ENCODE data around the gene UGT1A6.
"Not testable (repeated sequence)": the region's sequence is repeated elsewhere in the genome, so short reads cannot be mapped to it uniquely, and the experiment has no call there.

Gene UGT1A6

GRCh38 chr2:233728723-233729301 is 36.1 kb downstream of the UGT1A6 start, which contains the start of gene UGT1A3:
TSS of gene UGT1A3 (plus strand) at chr2:233729042. CDS start at chr2:233729127, 85 bp downstream.
- DNase-seq (ENCODE audit: low read depth) = no peak

DNA sequence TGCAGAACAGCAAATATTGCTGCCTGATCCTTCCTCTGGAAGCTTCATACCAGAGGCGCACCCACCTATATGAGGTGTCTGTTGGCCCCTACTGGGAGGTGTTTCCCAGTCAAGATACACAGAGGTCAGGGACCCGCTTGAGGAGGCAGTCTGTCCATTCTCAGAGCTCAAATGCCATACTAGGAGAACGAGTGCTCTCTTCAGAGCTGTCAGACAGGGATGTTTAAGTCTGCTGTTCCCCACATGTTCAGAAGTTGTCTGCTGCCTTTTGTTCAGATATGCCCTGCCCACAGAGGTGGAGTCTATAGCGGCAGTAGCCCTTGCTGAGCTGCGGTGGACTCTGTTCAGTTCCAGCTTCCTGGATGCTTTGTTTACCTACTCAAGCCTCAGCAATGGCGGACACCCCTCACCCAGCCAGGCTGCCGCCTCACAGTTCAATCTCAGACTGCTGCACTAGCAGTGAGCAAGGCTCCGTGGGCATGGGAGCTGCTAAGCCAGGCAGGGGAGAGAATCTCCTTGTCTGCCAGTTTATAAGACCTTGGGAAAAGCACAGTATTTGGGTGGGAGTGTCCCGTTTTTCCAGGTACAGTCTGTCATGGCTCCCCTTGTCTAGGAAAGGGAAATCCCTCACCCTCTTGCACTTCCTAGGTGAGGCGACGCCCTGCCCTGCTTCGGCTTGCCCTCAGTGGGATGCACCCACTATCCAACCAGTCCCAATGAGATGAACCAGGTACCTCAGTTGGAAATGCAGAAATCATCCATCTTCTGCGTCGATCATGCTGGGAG is 44.4 kb downstream of the UGT1A6 start:
- not testable (repeated sequence) for DNase-seq (ENCODE audit: low read depth)

DNA sequence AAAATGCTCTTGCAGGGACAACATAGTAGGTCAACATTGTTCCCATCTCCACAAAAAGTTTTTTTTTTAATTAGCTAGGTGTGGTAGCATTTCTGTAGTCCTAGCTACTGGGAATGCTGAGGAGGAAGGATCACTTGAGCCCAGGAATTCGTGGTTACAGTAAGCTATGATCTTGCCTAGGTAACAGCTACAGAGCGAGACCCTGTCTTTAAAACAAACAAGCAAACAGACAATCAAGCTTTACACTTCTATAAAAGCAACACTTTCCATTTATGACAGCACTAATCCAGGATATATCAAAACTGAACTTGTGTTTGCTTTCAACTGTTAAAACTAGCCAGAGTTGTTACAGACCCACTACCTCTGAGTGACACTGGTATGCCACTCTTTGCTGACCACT is 48.2 kb downstream of the UGT1A6 start:
- DNase-seq (ENCODE audit: low read depth) = no peak

DNA sequence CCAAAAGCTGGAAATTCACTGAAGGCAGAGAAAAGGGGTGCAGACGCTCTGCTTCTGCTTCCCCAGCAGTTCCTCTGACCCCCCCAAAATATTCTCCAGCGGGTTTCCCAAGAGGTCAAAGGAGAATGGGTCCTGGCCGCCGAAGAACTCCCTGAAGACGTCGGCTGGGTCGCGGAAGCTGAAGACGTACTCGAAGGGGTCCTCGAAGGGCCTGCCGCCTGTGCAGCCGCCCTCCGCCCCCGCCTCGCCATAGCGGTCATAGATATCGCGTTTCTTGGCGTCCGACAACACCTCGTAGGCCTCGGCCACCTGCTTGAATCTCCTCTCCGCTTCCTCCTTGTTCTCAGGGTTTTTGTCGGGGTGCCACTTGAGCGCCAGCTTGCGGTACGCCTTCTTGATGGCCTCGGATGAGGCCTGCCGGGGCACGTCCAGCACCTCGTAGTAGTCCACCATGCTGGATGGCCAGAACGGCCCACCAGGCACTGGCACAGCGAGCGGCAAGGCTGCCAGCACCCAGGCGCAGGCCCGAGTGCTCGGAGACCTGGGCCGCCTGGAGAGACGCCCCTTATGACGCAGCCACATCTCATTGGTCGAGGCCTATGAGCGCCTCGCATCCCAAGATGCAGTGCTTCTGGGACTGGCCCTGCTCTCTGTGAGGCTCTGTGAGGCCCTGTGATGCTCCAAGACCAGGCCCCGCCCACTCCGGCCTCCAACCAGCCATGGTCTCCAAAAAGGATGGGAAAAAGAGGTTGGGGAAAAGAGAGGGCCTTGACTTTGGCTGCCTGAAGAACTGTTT is 51.0 kb downstream of the UGT1A6 start:
- no peak for DNase-seq (ENCODE audit: low read depth)

DNA sequence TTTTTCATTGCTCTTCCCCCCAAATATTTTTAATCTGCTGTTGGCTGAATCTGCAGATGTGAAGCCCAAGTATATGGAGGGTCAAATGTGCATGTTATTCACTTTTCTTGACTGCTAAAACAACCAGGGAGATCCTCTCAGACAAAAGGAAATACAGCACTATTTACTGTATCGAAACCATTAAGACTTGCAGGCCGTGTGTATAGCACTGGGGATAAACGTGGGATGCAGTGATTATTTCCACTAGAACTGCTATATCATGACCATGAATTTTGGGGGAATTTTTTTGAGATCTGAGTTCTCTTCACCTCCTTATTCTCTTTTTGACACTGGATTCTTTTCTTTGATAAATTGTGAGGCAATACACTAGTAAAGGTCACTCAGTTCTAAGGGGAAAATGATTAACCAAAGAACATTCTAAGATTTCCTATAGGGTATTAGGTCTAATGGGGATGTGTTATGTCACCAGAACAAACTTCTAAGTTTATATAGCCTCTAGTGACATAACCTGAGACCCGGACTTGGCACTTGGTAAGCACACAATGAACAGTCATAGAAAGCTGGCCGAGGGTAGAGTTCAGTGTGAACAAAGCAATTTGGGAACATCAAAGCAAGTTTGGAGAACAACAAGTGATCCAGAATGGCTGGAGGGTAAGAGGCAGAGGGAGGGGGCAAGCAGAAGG is 52.5 kb downstream of the UGT1A6 start:
- DNase-seq (ENCODE audit: low read depth) = no peak

DNA sequence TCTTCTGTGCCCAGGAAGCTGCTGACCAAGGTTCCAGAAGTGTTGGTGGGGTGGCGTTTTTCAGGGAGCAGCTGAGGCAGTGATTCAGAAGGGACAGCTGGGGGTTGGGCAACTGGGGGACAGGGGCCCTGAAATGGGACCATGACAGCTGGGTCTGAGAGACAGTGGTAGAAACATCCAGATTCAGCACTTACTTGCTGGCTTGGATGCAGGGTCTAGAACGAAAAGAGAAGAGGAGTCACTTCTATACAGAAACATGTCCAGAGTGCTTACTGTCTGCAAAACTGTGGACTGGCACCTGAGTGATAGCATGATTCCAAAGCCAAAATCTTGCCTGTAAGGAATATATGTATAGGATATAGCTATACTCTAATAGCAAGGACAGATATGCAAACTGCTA is 53.1 kb downstream of the UGT1A6 start:
- DNase-seq (ENCODE audit: low read depth) = not testable (repeated sequence)

GRCh38 chr2:233746475-233747282 is 54.0 kb downstream of the UGT1A6 start:
- no peak for DNase-seq (ENCODE audit: low read depth)

DNA sequence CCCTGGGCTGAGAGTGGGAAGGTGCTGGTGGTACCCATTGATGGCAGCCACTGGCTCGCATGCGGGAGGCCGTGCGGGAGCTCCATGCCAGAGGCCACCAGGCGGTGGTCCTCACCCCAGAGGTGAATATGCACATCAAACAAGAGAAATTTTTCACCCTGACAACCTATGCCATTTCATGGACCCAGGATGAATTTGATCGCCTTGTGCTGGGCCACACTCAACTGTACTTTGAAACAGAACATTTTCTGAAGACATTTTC is 54.5 kb downstream of the UGT1A6 start:
- no peak for DNase-seq (ENCODE audit: low read depth)

DNA sequence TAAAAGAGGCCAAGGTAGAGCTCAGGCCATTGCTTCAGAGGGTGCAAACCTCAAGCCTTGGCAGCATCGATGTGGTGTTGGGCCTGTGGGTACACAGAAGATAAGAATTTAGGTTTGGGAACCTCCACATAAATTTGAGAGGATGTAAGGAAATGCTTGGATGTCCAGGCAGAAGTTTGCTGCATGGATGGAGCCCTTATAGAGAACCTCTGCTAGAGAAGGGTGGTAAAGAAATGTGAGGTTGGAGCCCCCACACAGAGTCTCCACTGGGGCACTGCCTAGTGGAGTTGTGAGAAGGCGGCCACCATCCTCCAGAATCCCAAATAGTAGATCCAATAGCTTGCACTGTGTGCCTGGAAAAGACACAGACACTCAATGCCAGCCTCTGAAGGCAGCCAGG is 58.0 kb downstream of the UGT1A6 start:
- not testable (repeated sequence) for DNase-seq (ENCODE audit: low read depth)

DNA sequence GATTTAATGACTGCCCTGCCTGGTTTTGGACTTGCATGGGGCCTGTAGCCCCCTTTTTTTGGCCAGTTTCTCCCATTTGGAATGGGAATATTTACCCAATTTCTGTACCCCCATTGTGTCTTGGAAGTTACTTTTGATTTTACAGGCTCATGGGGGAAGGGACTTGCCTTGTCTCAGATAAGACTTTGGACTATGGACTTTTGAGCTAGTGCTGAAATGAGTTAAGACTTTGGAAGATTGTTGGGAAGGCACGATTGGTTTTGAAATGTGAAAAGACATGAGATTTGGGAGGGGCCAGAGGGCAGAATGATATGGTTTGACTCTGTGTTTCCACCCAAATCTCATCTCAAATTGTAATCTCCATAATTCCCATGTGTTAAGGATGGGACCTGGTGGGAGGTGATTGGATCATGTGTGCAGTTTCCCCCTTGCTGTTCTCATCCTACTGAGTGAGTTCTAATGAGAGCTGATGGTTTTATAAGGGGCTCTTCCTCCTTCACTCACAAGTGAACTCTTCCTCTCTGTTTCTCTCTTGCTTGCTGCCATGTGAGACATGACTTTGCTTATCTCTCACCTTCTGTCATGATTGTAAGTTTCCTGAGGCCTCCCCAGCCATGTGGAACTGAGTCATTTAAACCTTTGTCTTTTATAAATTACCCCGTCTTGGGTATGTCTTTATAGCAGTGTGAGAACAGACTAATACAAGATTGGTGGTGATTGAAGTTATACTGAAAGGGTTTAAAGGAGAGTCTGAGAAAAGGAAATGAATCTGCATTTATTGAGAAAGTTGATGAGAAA is 58.7 kb downstream of the UGT1A6 start:
- DNase-seq (ENCODE audit: low read depth) = not testable (repeated sequence)

DNA sequence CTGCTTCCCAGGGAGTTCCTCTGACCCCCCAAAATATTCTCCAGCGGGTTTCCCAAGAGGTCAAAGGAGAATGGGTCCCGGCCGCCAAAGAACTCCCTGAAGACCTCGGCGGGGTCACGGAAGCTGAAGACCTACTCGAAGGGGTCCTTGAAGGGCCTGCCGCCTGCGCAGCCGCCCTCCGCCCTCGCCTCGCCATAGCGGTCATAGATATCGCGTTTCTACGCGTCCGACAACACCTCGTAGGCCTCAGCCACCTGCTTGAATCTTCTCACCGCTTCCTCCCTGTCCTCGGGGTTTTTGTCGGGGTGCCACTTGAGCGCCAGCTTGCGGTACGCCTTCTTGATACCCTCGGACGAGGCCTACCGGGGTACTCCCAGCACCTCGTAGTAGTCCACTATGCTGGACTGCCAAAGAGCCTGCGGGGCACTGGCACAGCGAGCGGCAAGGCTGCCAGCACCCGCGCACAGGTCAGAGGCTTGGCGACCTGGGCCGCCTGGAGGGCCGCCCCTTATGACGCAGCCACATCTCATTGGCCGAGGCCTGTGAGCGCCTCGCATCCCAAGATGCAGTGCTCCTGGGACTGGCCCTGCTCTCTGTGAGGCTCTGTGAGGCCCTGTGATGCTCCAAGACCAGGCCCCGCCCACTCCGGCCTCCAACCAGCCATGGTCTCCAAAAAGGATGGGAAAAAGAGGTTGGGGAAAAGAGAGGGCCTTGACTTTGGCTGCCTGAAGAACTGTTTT is 62.4 kb downstream of the UGT1A6 start:
- no peak for DNase-seq (ENCODE audit: low read depth)

GRCh38 chr2:233756429-233757081 is 63.9 kb downstream of the UGT1A6 start:
- no peak for DNase-seq (ENCODE audit: low read depth)

GRCh38 chr2:233758141-233758540 is 65.5 kb downstream of the UGT1A6 start:
- DNase-seq (ENCODE audit: low read depth) = no peak

- DNase-seq (ENCODE audit: low read depth) = no peak
Observed at GRCh38 chr2:233758849-233759248, 66.2 kb downstream of the UGT1A6 start.

GRCh38 chr2:233760043-233760442 is 67.4 kb downstream of the UGT1A6 start, which contains the start of gene UGT1A1:
TSS of gene UGT1A1 (plus strand) at chr2:233760270. CDS start at chr2:233760288, 18 bp downstream.
- DNase-seq (ENCODE audit: low read depth) = no peak

DNA sequence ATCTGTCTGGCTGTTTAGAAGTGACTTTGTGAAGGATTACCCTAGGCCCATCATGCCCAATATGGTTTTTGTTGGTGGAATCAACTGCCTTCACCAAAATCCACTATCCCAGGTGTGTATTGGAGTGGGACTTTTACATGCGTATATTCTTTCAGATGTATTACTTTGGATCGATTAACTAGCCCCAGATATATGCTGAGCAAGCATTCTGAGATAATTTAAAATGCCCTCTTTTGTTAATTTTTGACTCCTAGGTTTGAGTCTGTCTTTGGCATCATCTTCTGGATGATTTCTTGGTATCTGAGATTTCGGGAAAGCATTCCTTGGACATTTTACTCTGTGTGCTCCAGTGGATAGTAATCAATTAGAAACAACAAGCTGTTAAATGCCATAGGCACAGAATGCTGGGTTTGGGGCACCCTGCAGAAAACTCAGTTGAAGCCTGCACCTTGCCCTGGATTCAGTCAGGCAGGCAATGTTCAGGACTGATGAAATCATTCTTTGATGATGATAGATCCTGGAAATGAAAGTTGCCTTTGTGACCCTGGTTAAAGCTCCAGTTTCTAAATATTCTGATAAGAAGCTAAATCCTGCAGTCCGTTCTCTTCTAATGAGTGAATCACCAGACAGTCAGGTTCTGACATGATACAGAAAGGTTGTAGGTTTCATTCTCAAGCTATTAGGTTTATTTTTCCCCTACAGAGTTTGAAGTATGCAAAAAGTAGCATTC is 68.5 kb downstream of the UGT1A6 start:
- no peak for DNase-seq (ENCODE audit: low read depth)

- no peak for DNase-seq (ENCODE audit: low read depth)
Observed at GRCh38 chr2:233764264-233764663, 71.6 kb downstream of the UGT1A6 start.

- no peak for DNase-seq (ENCODE audit: low read depth)
Observed at GRCh38 chr2:233764761-233765160, 72.1 kb downstream of the UGT1A6 start.

DNA sequence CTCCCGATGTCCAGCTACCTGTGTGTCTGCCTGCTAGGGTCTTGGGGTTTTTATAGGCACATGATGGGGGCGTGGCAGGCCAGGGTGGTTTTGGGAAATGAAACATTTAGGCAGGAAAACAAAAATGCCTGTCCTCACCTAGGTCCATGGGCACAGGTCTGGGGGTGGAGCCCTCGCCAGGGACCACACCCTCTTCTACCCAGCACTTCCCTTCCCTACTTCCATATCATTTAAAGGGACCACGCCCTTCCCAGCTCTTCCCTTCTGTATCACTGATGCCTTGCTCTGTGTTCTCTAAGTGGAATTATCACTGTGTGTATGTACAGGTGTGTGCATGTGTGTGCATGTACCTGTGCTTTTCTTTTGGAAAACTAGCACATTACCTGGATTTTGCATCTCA is 73.7 kb downstream of the UGT1A6 start:
- DNase-seq (ENCODE audit: low read depth) = no peak
